NB4 (cell line): ENCODE measurements around the gene MIGA2.
"Not testable (repeated sequence)": the region's sequence is repeated elsewhere in the genome, so short reads cannot be mapped to it uniquely, and the experiment has no call there.

ENCODE experiments used
- DNase-seq: peaks from one replicate; pipeline ENCODE4 v3.0.0; 2010; ENCODE audit warnings: low read depth
- H3K4me3 ChIP-seq: one replicate; pipeline ENCODE4 v1.5.1; 2011; ENCODE audit warnings: mild to moderate bottlenecking, low read depth, low read length, moderate library complexity
- CTCF ChIP-seq: IDR thresholded peaks from one replicate; pipeline ENCODE4 v1.5.1; 2012; ENCODE audit warnings: low read depth, low read length
- MYC ChIP-seq: IDR thresholded peaks from 2 replicates; pipeline ENCODE4 v1.6.1; 2011; ENCODE audit warnings: low read depth, low read length
- POLR2A ChIP-seq: IDR thresholded peaks from 2 replicates; pipeline ENCODE4 v1.6.1; 2011; ENCODE audit warnings: mild to moderate bottlenecking; ENCODE audit not compliant: insufficient read length; ENCODE audit errors: extremely low read depth
- TF ChIP-seq, protein P1 (sequence below): IDR thresholded peaks from 2 replicates; pipeline ENCODE4 v1.6.1; 2011; ENCODE audit warnings: low read depth, low read length

The MIGA2 gene

DNA sequence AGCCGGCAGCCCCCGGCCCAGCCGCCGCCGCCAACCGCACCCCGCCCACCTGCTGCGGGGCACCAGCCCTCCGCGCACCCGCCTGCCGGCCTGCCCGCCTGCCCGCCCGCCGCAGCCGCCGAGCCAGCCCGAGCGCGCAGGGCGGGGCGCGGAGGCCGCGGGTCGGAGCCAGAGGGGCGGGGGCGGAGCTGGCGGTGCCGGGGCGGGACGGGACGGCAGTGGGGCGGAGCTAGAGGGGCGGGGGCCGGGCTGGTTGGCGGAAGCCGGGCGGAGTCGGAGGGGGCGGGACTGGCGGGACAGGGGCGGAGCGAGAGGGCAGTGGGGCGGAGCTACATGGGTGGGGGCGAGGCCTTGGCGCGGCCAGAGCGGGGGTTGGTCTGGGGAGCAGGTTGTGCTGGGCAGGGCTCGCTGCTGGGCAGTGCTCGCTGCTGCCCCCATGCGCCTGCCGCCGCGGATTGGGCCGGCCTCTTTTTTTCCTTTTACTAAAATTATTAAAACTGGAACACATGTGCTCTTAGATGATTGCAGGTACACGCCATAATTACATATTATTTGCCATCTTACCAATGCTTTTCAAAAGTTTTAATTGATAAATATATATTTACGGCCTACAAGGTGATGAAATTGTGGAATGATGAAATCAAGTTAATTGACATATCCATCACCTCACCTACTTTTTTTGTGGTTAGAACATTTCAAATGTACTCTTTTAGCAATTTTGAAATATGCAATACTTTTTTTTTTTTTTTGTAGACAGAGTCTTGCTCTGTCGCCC is 8.0 kb upstream of the MIGA2 start, which contains the start of gene SH3GLB2:
SH3GLB2 (minus strand) TSS at position 140 of the 775 bp plus-strand sequence. CDS start 177 bp downstream, outside the sequence.
- TF ChIP-seq, protein P1, sequence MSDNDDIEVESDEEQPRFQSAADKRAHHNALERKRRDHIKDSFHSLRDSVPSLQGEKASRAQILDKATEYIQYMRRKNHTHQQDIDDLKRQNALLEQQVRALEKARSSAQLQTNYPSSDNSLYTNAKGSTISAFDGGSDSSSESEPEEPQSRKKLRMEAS = peak; percentile 77
- TF ChIP-seq CTCF (peak; percentile 75), MYC (peak; percentile 56; the same call in 1 of the 2 replicates), POLR2A (no peak)
- H3K4me3 ChIP-seq = peak within 1 kb of the TSS; percentile 67
- peak; percentile 92 for DNase-seq

GRCh38 chr9:129030191-129030590 is 6.2 kb upstream of the MIGA2 start:
- TF ChIP-seq, protein P1 = no peak
- TF ChIP-seq CTCF = no peak
- no peak for TF ChIP-seq POLR2A
- TF ChIP-seq MYC = no peak
- H3K4me3 ChIP-seq = no peak overlapping the region
- DNase-seq = no peak

DNA sequence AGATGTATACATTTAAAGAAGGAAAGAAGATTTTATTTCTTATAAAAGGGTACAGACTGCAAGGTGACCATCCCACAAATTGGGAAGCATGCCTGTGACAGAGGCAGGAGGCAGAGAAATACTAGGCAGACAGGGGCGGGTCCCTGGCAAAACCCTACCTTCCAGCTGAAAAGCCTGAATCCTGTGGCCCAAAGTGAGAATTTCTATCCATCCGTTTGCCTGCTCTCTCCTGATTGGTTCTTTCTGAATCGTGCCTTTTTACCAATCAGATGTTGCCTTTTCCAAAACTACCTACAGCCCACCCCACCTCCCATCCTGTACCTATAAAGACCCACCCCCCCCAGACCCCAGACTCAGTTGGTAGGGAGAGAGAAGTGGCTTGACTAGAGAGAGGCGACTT is 4.9 kb upstream of the MIGA2 start:
- no peak for DNase-seq
- no peak for TF ChIP-seq POLR2A
- no peak for TF ChIP-seq MYC
- TF ChIP-seq, protein P1 = no peak
- TF ChIP-seq CTCF = no peak

GRCh38 chr9:129032541-129033159 is 3.8 kb upstream of the MIGA2 start:
- DNase-seq = no peak
- no peak for TF ChIP-seq MYC
- TF ChIP-seq, protein P1 = no peak
- TF ChIP-seq POLR2A = no peak
- TF ChIP-seq CTCF = no peak
- H3K4me3 ChIP-seq = no peak overlapping the region

More for the DNA sequence above, 4.9 kb upstream of the MIGA2 start:
- no peak overlapping the region for H3K4me3 ChIP-seq

DNA sequence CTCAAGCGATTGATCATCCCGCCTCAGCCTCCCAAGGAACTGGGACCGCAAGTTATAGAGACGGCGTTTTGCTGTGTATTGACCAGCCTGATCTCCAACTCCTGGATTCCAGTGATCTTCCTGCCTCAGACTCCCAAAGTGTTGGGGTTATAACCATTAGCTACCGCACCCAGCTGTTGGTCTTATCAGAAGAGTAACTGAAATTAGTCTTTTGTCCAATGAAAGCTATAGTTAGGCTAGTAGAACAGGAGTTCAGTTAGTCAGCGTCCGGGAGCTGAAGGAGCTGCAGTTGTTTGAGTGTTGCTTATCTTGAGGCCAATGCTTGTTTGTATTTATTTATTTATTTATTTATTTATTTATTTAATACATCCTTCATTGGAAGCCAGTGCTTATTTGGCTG is 3.2 kb upstream of the MIGA2 start:
- TF ChIP-seq, protein P1 = no peak
- no peak for TF ChIP-seq MYC
- TF ChIP-seq CTCF = no peak
- TF ChIP-seq POLR2A = no peak
- DNase-seq = no peak
- no peak overlapping the region for H3K4me3 ChIP-seq

GRCh38 chr9:129035838-129036237 is 588 bp upstream of the MIGA2 start:
- not testable (repeated sequence) for DNase-seq
- H3K4me3 ChIP-seq = peak overlapping the region; percentile 34
